GM21390 (cell line): ENCODE results near the gene PARVA.

ENCODE experiments used
- ATAC-seq: cut with Tn5 transposase; IDR thresholded peaks from one replicate; pipeline ENCODE4 v1.9.1; 2021; ENCODE audit not compliant: unreplicated experiment

Gene PARVA

GRCh38 chr11:12403122-12403996 lies 26.0 kb downstream of the PARVA start:
- no peak for ATAC-seq

GRCh38 chr11:12403997-12404350 lies 26.6 kb downstream of the PARVA start:
- no peak for ATAC-seq

GRCh38 chr11:12404436-12404835 lies 27.1 kb downstream of the PARVA start:
- no peak for ATAC-seq

GRCh38 chr11:12408156-12408770 lies 30.9 kb downstream of the PARVA start:
- no peak for ATAC-seq

- ATAC-seq, result no peak
These were observed 32.2 kb downstream of the PARVA start for GRCh38 chr11:12409621-12410005.

GRCh38 chr11:12410006-12410728 lies 32.8 kb downstream of the PARVA start:
- no peak for ATAC-seq

GRCh38 chr11:12411393-12411792 lies 34.0 kb downstream of the PARVA start:
- ATAC-seq, result no peak

- ATAC-seq, result peak; percentile 54
These were observed 34.7 kb downstream of the PARVA start for GRCh38 chr11:12411806-12412727.

- ATAC-seq, result no peak
These were observed 36.0 kb downstream of the PARVA start for GRCh38 chr11:12413141-12414052.

GRCh38 chr11:12414611-12415010 lies 37.2 kb downstream of the PARVA start:
- ATAC-seq, result no peak

- no peak for ATAC-seq
These were observed 38.1 kb downstream of the PARVA start for GRCh38 chr11:12415342-12415966.

- ATAC-seq, result no peak
These were observed 39.2 kb downstream of the PARVA start for GRCh38 chr11:12416552-12416951.

GRCh38 chr11:12417691-12418611 lies 40.6 kb downstream of the PARVA start:
- no peak for ATAC-seq

- ATAC-seq, result no peak
These were observed 42.7 kb downstream of the PARVA start for GRCh38 chr11:12420040-12420439.

- no peak for ATAC-seq
These were observed 43.3 kb downstream of the PARVA start for GRCh38 chr11:12420706-12421105.

GRCh38 chr11:12421386-12421785 lies 44.0 kb downstream of the PARVA start:
- no peak for ATAC-seq

GRCh38 chr11:12426176-12426575 lies 48.8 kb downstream of the PARVA start:
- ATAC-seq, result no peak

- no peak for ATAC-seq
These were observed 51.8 kb downstream of the PARVA start for GRCh38 chr11:12429155-12429554.
